ENCODE measurements around the gene DEFB121.
"Not testable (repeated sequence)": the region's sequence is repeated elsewhere in the genome, so short reads cannot be mapped to it uniquely, and the experiment has no call there.

The DEFB121 gene

DNA sequence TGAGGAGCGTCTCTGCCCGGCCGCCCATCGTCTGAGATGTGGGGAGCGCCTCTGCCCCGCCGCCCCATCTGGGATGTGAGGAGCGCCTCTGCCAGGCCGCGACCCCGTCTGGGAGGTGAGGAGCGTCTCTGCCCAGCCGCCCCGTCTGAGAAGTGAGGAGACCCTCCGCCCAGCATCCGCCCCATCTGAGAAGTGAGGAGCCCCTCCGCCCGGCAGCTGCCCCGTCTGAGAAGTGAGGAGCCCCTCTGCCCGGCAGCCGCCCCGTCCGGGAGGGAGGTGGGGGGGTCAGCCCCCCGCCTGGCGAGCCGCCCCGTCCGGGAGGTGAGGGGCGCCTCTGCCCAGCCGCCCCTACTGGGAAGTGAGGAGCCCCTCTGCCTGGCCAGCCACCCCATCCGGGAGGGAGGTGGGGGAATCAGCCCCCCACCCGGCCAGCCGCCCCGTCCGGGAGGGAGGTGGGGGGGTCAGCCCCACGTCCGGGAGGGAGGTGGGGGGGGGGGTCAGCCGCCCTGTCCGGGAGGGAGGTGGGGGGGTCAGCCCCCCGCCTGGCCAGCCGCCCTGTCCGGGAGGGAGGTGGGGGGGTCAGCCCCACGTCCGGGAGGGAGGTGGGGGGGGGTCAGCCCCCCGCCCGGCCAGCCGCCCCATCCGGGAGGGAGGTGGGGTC is 21.0 kb upstream of the DEFB121 start:
- not testable (repeated sequence) for H3K4me3 ChIP-seq (ENCODE audit: insufficient read depth in 1 of 2, low read depth in 1 of 2, low read length in 2 of 2); H2BK15ac ChIP-seq (ENCODE audit: low read depth, poor library complexity, severe bottlenecking); DNase-seq; H3K9ac ChIP-seq (ENCODE audit: low read length); H3K4me2 ChIP-seq (ENCODE audit: low read length, poor library complexity, severe bottlenecking); H4K91ac ChIP-seq (ENCODE audit: low read length); H3K9me3 ChIP-seq (ENCODE audit: control insufficient read depth, low read length); H3K79me1 ChIP-seq (replicated peaks; ENCODE audit: low read length, poor library complexity, severe bottlenecking); H3K14ac ChIP-seq (ENCODE audit: low read length in 2 of 2); H2BK5ac ChIP-seq (ENCODE audit: low read depth, low read length, poor library complexity, severe bottlenecking); H3K4me1 ChIP-seq (ENCODE audit: control insufficient read depth, insufficient read depth, low read depth, low read length); H3K4ac ChIP-seq (ENCODE audit: low read depth in 1 of 2, low read length in 2 of 2); H2AK5ac ChIP-seq (ENCODE audit: low read length, severe bottlenecking); H3K18ac ChIP-seq (ENCODE audit: low read depth in 1 of 2, low read length in 2 of 2); H4K8ac ChIP-seq (ENCODE audit: low read length); H2BK12ac ChIP-seq (ENCODE audit: low read length in 2 of 2); H3K36me3 ChIP-seq (ENCODE audit: control insufficient read depth in 1 of 2, insufficient read depth in 2 of 2, low read depth in 1 of 2, low read length in 2 of 2); H2AFZ ChIP-seq (ENCODE audit: low read depth, low read length); H3K27ac ChIP-seq (ENCODE audit: low read length, poor library complexity, severe bottlenecking); H2BK120ac ChIP-seq (ENCODE audit: low read depth, low read length); H3K23ac ChIP-seq (ENCODE audit: low read length in 2 of 2)
- H3K27me3 ChIP-seq (ENCODE audit: control insufficient read depth in 1 of 2, insufficient read depth in 1 of 2, low read length in 2 of 2), result peaks cover 0 to 21% of the 10 kb centered on the region in 2 experiments
- 82% methylated on average over 9 of the region's 48 CpGs for WGBS

DNA sequence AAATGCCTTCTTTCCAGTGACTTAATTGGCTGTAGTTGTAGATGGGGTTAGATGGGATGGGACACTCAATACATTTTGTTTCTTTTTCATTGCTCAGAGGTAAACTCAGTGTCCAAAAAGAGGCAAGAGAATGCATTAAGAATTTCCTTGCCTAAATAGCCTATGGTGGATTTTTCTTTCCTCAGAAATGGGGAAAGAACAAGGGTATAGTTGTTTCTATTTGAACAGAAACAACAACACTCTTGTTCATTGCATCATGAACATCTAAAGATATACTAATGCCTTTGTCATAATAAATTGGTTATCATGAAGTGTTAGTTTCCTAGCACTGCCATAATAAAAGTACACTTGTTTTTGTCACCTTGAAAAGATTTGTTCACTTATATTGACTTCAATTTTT is 19.8 kb upstream of the DEFB121 start:
- DNase-seq, result no peak
- no peak overlapping the region for H3K14ac ChIP-seq (ENCODE audit: low read length in 2 of 2)

DNA sequence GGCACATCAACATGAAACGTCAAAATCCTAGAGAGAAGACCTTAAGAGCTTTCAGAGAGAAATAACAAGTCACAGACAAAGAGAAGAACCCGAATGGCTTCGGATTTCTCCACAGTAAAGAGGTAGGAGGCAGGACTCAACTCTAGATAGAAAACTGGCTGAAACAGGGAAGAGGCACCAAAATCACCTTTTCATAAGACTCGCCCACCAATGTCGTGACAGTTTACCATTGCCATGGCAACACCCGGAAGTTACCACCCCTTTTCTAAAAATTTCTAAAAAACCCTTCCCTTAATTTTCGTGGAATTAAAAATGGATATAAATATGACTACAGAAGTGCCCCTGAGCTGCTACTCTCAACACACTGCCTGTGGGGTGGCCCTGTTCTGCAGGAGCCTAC is 12.3 kb upstream of the DEFB121 start:
- no peak overlapping the region for H3K4me2 ChIP-seq (ENCODE audit: low read length, poor library complexity, severe bottlenecking)
- no peak overlapping the region for H3K23ac ChIP-seq (ENCODE audit: low read length in 2 of 2)
- no peaks in the 10 kb centered on the region for H3K36me3 ChIP-seq (ENCODE audit: control insufficient read depth in 1 of 2, insufficient read depth in 2 of 2, low read depth in 1 of 2, low read length in 2 of 2)
- WGBS, result 85% methylated on average over 5 of the region's 7 CpGs
- no peak overlapping the region for H4K8ac ChIP-seq (ENCODE audit: low read length)
- H2BK15ac ChIP-seq (ENCODE audit: low read depth, poor library complexity, severe bottlenecking), result no peak overlapping the region
- no peaks in the 10 kb centered on the region for H3K4me1 ChIP-seq (ENCODE audit: control insufficient read depth, insufficient read depth, low read depth, low read length)
- no peaks in the 10 kb centered on the region for H3K9me3 ChIP-seq (ENCODE audit: control insufficient read depth, low read length)
- DNase-seq, result no peak
- H3K27me3 ChIP-seq (ENCODE audit: control insufficient read depth in 1 of 2, insufficient read depth in 1 of 2, low read length in 2 of 2), result peaks cover 0 to 10% of the 10 kb centered on the region in 2 experiments
- H2BK5ac ChIP-seq (ENCODE audit: low read depth, low read length, poor library complexity, severe bottlenecking), result no peak overlapping the region
- no peaks in the 10 kb centered on the region for H3K79me1 ChIP-seq (replicated peaks; ENCODE audit: low read length, poor library complexity, severe bottlenecking)
- H3K4me3 ChIP-seq (ENCODE audit: insufficient read depth in 1 of 2, low read depth in 1 of 2, low read length in 2 of 2), result no peak overlapping the region
- no peak overlapping the region for H4K91ac ChIP-seq (ENCODE audit: low read length)
- no peak overlapping the region for H2BK120ac ChIP-seq (ENCODE audit: low read depth, low read length)
- H3K27ac ChIP-seq (ENCODE audit: low read length, poor library complexity, severe bottlenecking), result no peak overlapping the region
- no peak overlapping the region for H3K4ac ChIP-seq (ENCODE audit: low read depth in 1 of 2, low read length in 2 of 2)
- no peak overlapping the region for H2AFZ ChIP-seq (ENCODE audit: low read depth, low read length)
- no peak overlapping the region for H2AK5ac ChIP-seq (ENCODE audit: low read length, severe bottlenecking)
- no peak overlapping the region for H3K18ac ChIP-seq (ENCODE audit: low read depth in 1 of 2, low read length in 2 of 2)
- no peak overlapping the region for H3K9ac ChIP-seq (ENCODE audit: low read length)
- H2BK12ac ChIP-seq (ENCODE audit: low read length in 2 of 2), result no peak overlapping the region
- H3K14ac ChIP-seq (ENCODE audit: low read length in 2 of 2), result no peak overlapping the region

More for the DNA sequence above, 19.8 kb upstream of the DEFB121 start:
- peaks cover 0 to 18% of the 10 kb centered on the region in 2 experiments for H3K27me3 ChIP-seq (ENCODE audit: control insufficient read depth in 1 of 2, insufficient read depth in 1 of 2, low read length in 2 of 2)
- H3K9me3 ChIP-seq (ENCODE audit: control insufficient read depth, low read length), result no peaks in the 10 kb centered on the region
- no peak overlapping the region for H2AFZ ChIP-seq (ENCODE audit: low read depth, low read length)
- no peak overlapping the region for H2BK15ac ChIP-seq (ENCODE audit: low read depth, poor library complexity, severe bottlenecking)
- H3K18ac ChIP-seq (ENCODE audit: low read depth in 1 of 2, low read length in 2 of 2), result no peak overlapping the region
- no peak overlapping the region for H2BK5ac ChIP-seq (ENCODE audit: low read depth, low read length, poor library complexity, severe bottlenecking)
- no peak overlapping the region for H2BK120ac ChIP-seq (ENCODE audit: low read depth, low read length)
- H3K36me3 ChIP-seq (ENCODE audit: control insufficient read depth in 1 of 2, insufficient read depth in 2 of 2, low read depth in 1 of 2, low read length in 2 of 2), result no peaks in the 10 kb centered on the region
- H2AK5ac ChIP-seq (ENCODE audit: low read length, severe bottlenecking), result no peak overlapping the region
- no peak overlapping the region for H3K4ac ChIP-seq (ENCODE audit: low read depth in 1 of 2, low read length in 2 of 2)
- H3K79me1 ChIP-seq (replicated peaks; ENCODE audit: low read length, poor library complexity, severe bottlenecking), result no peaks in the 10 kb centered on the region
- H3K23ac ChIP-seq (ENCODE audit: low read length in 2 of 2), result no peak overlapping the region
- H4K8ac ChIP-seq (ENCODE audit: low read length), result no peak overlapping the region
- no peak overlapping the region for H3K9ac ChIP-seq (ENCODE audit: low read length)
- H3K4me2 ChIP-seq (ENCODE audit: low read length, poor library complexity, severe bottlenecking), result no peak overlapping the region
- H4K91ac ChIP-seq (ENCODE audit: low read length), result no peak overlapping the region
- no peaks in the 10 kb centered on the region for H3K4me1 ChIP-seq (ENCODE audit: control insufficient read depth, insufficient read depth, low read depth, low read length)
- H3K27ac ChIP-seq (ENCODE audit: low read length, poor library complexity, severe bottlenecking), result no peak overlapping the region
- no peak overlapping the region for H3K4me3 ChIP-seq (ENCODE audit: insufficient read depth in 1 of 2, low read depth in 1 of 2, low read length in 2 of 2)
- H2BK12ac ChIP-seq (ENCODE audit: low read length in 2 of 2), result no peak overlapping the region

DNA sequence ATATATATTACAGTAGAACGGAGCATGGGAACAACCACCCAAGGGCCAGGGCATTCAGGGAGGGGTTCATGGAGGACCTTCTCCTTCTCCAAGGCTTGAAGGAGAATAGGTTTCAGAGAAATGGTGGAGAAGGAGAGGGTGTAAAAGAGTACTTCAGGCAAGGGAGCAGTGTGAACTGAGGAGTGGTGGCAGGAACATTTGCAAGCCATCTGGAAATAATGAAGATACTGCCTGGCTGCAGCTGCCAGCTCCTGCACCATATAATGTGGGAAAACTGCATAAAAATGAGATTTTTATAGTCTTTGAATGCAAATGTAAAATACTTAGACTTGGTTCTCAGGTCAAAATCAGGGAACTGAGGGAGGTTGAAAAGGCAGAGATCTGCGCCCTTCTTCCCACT is 9.6 kb upstream of the DEFB121 start:
- Histone ChIP-seq H4K8ac (ENCODE audit: low read length) (no peak overlapping the region), H3K4ac (ENCODE audit: low read depth in 1 of 2, low read length in 2 of 2) (no peak overlapping the region), H3K18ac (ENCODE audit: low read depth in 1 of 2, low read length in 2 of 2) (no peak overlapping the region), H3K36me3 (ENCODE audit: control insufficient read depth in 1 of 2, insufficient read depth in 2 of 2, low read depth in 1 of 2, low read length in 2 of 2) (no peaks in the 10 kb centered on the region), H3K4me2 (ENCODE audit: low read length, poor library complexity, severe bottlenecking) (no peak overlapping the region), H3K27me3 (ENCODE audit: control insufficient read depth in 1 of 2, insufficient read depth in 1 of 2, low read length in 2 of 2) (peaks cover 7 to 23% of the 10 kb centered on the region in 2 experiments), H2AK5ac (ENCODE audit: low read length, severe bottlenecking) (no peak overlapping the region), H3K4me1 (ENCODE audit: control insufficient read depth, insufficient read depth, low read depth, low read length) (no peaks in the 10 kb centered on the region), H3K14ac (ENCODE audit: low read length in 2 of 2) (no peak overlapping the region), H3K4me3 (ENCODE audit: insufficient read depth in 1 of 2, low read depth in 1 of 2, low read length in 2 of 2) (no peak overlapping the region), H2BK120ac (ENCODE audit: low read depth, low read length) (no peak overlapping the region), H3K9ac (ENCODE audit: low read length) (no peak overlapping the region), H3K23ac (ENCODE audit: low read length in 2 of 2) (no peak overlapping the region), H2BK5ac (ENCODE audit: low read depth, low read length, poor library complexity, severe bottlenecking) (no peak overlapping the region), H3K79me1 (replicated peaks; ENCODE audit: low read length, poor library complexity, severe bottlenecking) (no peaks in the 10 kb centered on the region), H2BK15ac (ENCODE audit: low read depth, poor library complexity, severe bottlenecking) (no peak overlapping the region), H2BK12ac (ENCODE audit: low read length in 2 of 2) (no peak overlapping the region), H3K27ac (ENCODE audit: low read length, poor library complexity, severe bottlenecking) (no peak overlapping the region), H4K91ac (ENCODE audit: low read length) (no peak overlapping the region), H2AFZ (ENCODE audit: low read depth, low read length) (no peak overlapping the region), H3K9me3 (ENCODE audit: control insufficient read depth, low read length) (no peaks in the 10 kb centered on the region)
- no peak for DNase-seq
- WGBS, result 86% methylated on average over 2 of the region's 2 CpGs
